Small intestine (tissue), 7 donors: ENCODE results near the gene KCNA4. TPM values are rescaled to one million over a fixed set of nuclear protein-coding genes. Genes with fewer than 3 reads are reported as not detected.
"Not testable (repeated sequence)": the region's sequence is repeated elsewhere in the genome, so short reads cannot be mapped to it uniquely, and the experiment has no call there.

Source experiments
- DNase-seq, 2 donors: peaks; one replicate each; pipeline versions ENCODE4 v3.0.0 to v3.0.0-alpha.2; 2013
- FAIRE-seq: peaks from 2 replicates; lab custom pipeline; 2012; peaks lifted over from hg19 to GRCh38; lab: Jason Lieb, UNC
- H3K27ac ChIP-seq, 3 donors: one replicate each; pipeline ENCODE4 v1.5.1; 2013; ENCODE audit warnings: low read length in 2 of 3, mild to moderate bottlenecking in 2 of 3, control low read depth in 1 of 3, inconsistent platforms in 1 of 3, low read depth in 1 of 3, moderate library complexity in 1 of 3
- H3K27me3 ChIP-seq, 3 donors: one replicate each; pipeline ENCODE4 v1.6.1; 2013; ENCODE audit warnings: low read length in 3 of 3, inconsistent platforms in 1 of 3; ENCODE audit not compliant: control insufficient read depth in 3 of 3, insufficient read depth in 3 of 3
- H3K36me3 ChIP-seq, 3 donors: one replicate each; pipeline ENCODE4 v1.6.1; 2013; ENCODE audit warnings: low read length in 3 of 3, inconsistent platforms in 1 of 3, low read depth in 1 of 3, mild to moderate bottlenecking in 1 of 3, moderate library complexity in 1 of 3; ENCODE audit not compliant: control insufficient read depth in 3 of 3, insufficient read depth in 2 of 3
- H3K4me1 ChIP-seq, 3 donors: one replicate each; pipeline ENCODE4 v1.6.1; 2013; ENCODE audit warnings: low read length in 2 of 3, inconsistent platforms in 1 of 3, low read depth in 1 of 3, mild to moderate bottlenecking in 1 of 3, moderate library complexity in 1 of 3; ENCODE audit not compliant: control insufficient read depth in 3 of 3, insufficient read depth in 2 of 3
- H3K4me3 ChIP-seq, 3 donors: one replicate each; pipeline ENCODE4 v1.5.1; 2013; ENCODE audit warnings: low read length in 3 of 3, control low read depth in 1 of 3, inconsistent platforms in 1 of 3, low read depth in 1 of 3, mild to moderate bottlenecking in 1 of 3, moderate library complexity in 1 of 3
- H3K9me3 ChIP-seq, 2 donors: one replicate each; pipeline ENCODE4 v1.6.1; 2013; ENCODE audit warnings: low read depth in 1 of 2, low read length in 1 of 2; ENCODE audit not compliant: control insufficient read depth in 2 of 2, insufficient read depth in 1 of 2
- WGBS, 3 donors: extraction: QIAGEN DNeasy Blood & Tissue Kit; methylation state at CpG; one replicate each; pipeline ENCODE4 v1.1.7; 2013; 5-methylcytosine and 5-hydroxymethylcytosine counted together
- polyA plus RNA-seq, 4 donors: library from polyadenylated mRNA; stranded (reverse) in 3 of 4; unstranded in 1 of 4; fragments of 200-250 nt in 3 of 4; fragments of 120-200 nt in 1 of 4; gene quantifications; one replicate each; pipeline versions ENCODE4 v1.2.1 to v1.2.3, GENCODE V29; 2013
- donor health status: healthy with polysubstance abuse.
- donor health status: control.
- donor health status: control.
- donor health status: Bipolar disorder and iron deficiency.
- donor health status: healthy.

Gene KCNA4
- polyA plus RNA-seq, 4 donors: 0.01 to 0.27 TPM; not detected in 2

DNA sequence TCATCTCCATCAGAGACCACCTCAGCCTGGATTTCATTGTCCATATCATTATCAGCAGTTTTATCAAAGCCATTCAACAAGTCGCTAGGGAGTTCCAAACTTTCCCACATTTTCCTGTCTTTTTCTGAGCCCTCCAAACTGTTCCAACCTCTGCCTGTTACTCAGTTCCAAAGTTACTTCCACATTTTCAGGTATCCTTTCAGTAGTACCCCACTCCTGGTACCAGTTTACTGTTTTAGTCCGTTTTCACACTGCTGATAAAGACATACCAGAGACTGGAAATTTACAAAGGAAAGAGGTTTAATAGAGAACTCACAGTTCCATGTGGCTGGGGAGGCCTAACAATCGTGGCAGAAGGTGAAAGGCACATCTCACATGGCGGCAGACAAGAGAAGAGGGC lies 17.9 kb upstream of the KCNA4 start:
- not testable (repeated sequence) for H3K36me3 ChIP-seq, H3K9me3 ChIP-seq, H3K4me1 ChIP-seq, H3K27me3 ChIP-seq, H3K4me3 ChIP-seq, FAIRE-seq, H3K27ac ChIP-seq, DNase-seq
- 61 to 69% (median 65%) methylated on average over 4 of the region's 4 CpGs for WGBS, 3 donors

GRCh38 chr11:30034166-30034565 lies 17.3 kb upstream of the KCNA4 start:
- DNase-seq, H3K9me3 ChIP-seq, FAIRE-seq, H3K4me3 ChIP-seq, H3K4me1 ChIP-seq, H3K27ac ChIP-seq, H3K36me3 ChIP-seq, H3K27me3 ChIP-seq: not testable (repeated sequence)

DNA sequence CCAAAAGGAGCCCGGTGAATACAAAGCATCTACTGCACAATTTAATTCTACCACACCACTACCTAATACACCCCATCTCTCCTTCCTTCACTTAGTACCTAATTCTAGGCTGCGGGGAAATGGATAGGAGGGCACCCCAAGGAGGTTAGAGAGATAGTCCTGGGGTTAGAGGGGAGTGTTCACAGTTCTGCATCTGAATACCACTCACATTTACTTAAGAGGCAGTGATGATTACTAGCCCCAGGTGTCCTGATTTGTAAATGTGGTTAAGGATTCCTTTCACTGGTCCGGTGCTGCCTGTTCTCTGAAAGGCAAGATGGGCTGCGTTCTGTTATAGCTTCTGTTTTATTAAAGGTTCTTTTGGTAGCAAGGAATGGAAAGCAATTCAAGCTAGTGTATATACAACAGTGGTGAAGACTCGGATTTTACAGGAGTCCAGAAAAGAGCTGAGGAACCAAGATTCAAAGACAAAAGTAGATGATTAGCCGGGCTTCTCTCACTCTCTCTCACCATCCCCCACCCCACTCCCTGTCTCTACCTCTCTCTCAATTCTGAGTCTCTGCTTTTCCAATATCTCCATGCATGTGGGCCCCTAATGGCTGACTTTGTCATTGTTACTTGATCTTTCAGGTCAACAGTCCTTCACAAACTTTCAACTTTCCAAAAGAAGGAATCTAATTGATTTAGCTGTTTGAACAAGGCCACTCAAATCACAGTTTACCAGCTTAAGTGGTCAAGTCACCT lies 8.7 kb upstream of the KCNA4 start:
- 21 to 28% (median 27%) methylated on average over 6 of the region's 6 CpGs for WGBS, 3 donors
- FAIRE-seq: no peak

GRCh38 chr11:30023074-30023473 lies 6.2 kb upstream of the KCNA4 start:
- WGBS, 3 donors: 40 to 41% (median 41%) methylated on average over 2 of the region's 2 CpGs
- H3K4me1 ChIP-seq: no peaks in the 10 kb centered on the region
- FAIRE-seq: no peak

More for the DNA sequence above, 8.7 kb upstream of the KCNA4 start:
- Histone ChIP-seq H3K27ac (no peak overlapping the region), H3K27me3 (no peaks in the 10 kb centered on the region), H3K9me3 (no peaks in the 10 kb centered on the region), H3K4me1 (no peaks in the 10 kb centered on the region), H3K36me3 (no peaks in the 10 kb centered on the region), H3K4me3 (no peak overlapping the region)
- no peak for DNase-seq

DNA sequence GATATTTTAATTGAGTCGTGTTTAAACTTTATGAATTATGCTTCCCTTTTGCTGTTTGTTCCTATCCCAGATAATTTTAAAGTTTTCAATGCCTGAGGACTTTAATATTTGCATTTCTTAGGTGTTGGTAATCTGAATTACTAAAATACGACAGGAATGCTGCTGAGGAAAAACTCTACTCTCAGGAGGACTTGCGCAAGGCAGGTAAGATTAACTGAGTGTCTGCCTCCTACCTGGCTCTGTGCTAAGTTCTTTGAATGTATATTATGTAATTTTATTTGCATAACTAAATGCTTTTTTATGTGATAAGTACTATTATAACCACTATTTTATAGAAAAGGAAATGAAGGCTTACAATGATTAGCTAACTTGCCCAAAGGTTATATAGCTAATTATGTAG lies 2.7 kb upstream of the KCNA4 start:
- FAIRE-seq: no peak
- H3K27me3 ChIP-seq: peaks cover 0 to 49% (median 14%) of the 10 kb centered on the region in 3 donors
- 47 to 56% (median 49%) methylated on average over 3 of the region's 3 CpGs for WGBS, 3 donors

More at GRCh38 chr11:30023074-30023473, 6.2 kb upstream of the KCNA4 start:
- Histone ChIP-seq H3K27ac (no peak overlapping the region), H3K9me3 (no peaks in the 10 kb centered on the region), H3K36me3 (no peaks in the 10 kb centered on the region), H3K27me3 (peaks cover 0 to 15% (median 4%) of the 10 kb centered on the region in 3 donors), H3K4me3 (no peak overlapping the region)
- no peak for DNase-seq

GRCh38 chr11:30018495-30018894 lies 1.7 kb upstream of the KCNA4 start:
- no peaks in the 10 kb centered on the region for H3K4me1 ChIP-seq
- 24 to 32% (median 25%) methylated on average over 21 of the region's 21 CpGs for WGBS, 3 donors
- DNase-seq: no peak
- no peaks in the 10 kb centered on the region for H3K36me3 ChIP-seq
- no peak for FAIRE-seq
- peaks cover 0 to 54% (median 17%) of the 10 kb centered on the region in 3 donors for H3K27me3 ChIP-seq
- H3K27ac ChIP-seq: no peak overlapping the region
- no peak overlapping the region for H3K4me3 ChIP-seq
- no peaks in the 10 kb centered on the region for H3K9me3 ChIP-seq

More for the DNA sequence above, 2.7 kb upstream of the KCNA4 start:
- no peaks in the 10 kb centered on the region for H3K36me3 ChIP-seq
- no peak overlapping the region for H3K4me3 ChIP-seq
- H3K27ac ChIP-seq: no peak overlapping the region
- DNase-seq: no peak
- no peaks in the 10 kb centered on the region for H3K9me3 ChIP-seq
- H3K4me1 ChIP-seq: no peaks in the 10 kb centered on the region

- H3K27me3 ChIP-seq: peaks cover 0 to 54% (median 17%) of the 10 kb centered on the region in 3 donors
- no peak overlapping the region for H3K4me3 ChIP-seq
Measured at GRCh38 chr11:30017445-30017895, 640 bp upstream of the KCNA4 start.

DNA sequence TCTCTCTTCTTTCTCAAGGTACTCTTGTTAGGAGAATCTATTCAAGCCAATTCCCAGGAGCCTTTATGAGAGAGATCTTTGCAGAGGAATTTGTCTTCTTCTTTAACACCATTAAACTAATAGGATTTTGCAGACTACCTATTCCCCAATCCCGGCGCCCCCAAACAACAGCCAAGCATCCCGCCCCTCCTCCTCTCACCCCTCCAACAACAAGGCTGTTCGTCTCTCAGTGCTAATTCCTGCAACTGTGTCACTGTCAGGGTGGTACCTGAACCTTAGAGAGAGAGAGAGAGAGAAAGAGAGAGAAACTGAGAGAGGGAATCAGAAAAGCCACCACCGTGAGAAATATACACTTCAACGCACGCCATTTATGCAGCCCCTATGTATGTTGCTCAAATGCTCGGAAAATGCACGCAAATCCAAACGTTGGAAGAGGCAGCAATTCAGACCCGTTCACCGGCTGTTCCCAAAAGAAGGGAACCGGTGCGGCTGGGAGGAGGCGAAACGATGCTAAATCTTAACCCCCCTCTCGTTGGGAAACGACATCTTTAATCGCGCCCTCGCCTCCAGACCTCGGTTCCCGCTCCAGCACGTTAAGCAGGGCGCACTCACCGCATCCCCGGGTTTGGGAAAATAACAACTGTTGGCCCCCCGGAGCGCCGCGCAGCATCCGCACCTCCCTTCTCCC lies 961 bp downstream of the KCNA4 start:
- no peak for FAIRE-seq
- Histone ChIP-seq H3K27me3 (peaks cover 0 to 54% (median 17%) of the 10 kb centered on the region in 3 donors), H3K27ac (no peak overlapping the region), H3K4me1 (no peaks in the 10 kb centered on the region), H3K4me3 (peak overlapping the region in 1 of 3 donors; percentile 35), H3K36me3 (no peaks in the 10 kb centered on the region), H3K9me3 (peaks cover 0 to 4% of the 10 kb centered on the region in 2 donors)
- 6 to 23% (median 19%) methylated on average over 32 of the region's 32 CpGs for WGBS, 3 donors
- no peak for DNase-seq

More at GRCh38 chr11:30017445-30017895, 640 bp upstream of the KCNA4 start:
- H3K27ac ChIP-seq: no peak overlapping the region
- no peaks in the 10 kb centered on the region for H3K9me3 ChIP-seq
- no peaks in the 10 kb centered on the region for H3K4me1 ChIP-seq
- no peak for DNase-seq
- FAIRE-seq: no peak
- no peaks in the 10 kb centered on the region for H3K36me3 ChIP-seq
- 11 to 16% (median 14%) methylated on average over 19 of the region's 19 CpGs for whole genome bisulfite sequencing, 3 donors
